SK-N-SH treated with all-trans-retinoic acid at 6 μM for 48 hours (cell line): ENCODE data around the gene SLC25A11.

Source experiments
- ATAC-seq: fragments of 200-7000 bp; cut with Tn5 transposase; 3 replicates; pipeline ENCODE4 v1.9.1; 2020; ENCODE audit warnings: mild to moderate bottlenecking, moderate library complexity
- ARNTL ChIP-seq: fragments of 450-650 bp; formaldehyde crosslinking; IDR thresholded peaks from 2 replicates; pipeline ENCODE4 v1.5.0; 2020; ENCODE audit warnings: low read depth, mild to moderate bottlenecking, moderate library complexity, borderline replicate concordance
- BACH2 ChIP-seq: fragments of 250-450 bp; sonication (Bioruptor Pico); IDR thresholded peaks from 2 replicates; pipeline ENCODE4 v1.9.0; 2021; ENCODE audit warnings: mild to moderate bottlenecking, borderline replicate concordance
- CSDC2 ChIP-seq: fragments of 250-450 bp; sonication (Bioruptor Pico); IDR thresholded peaks from 2 replicates; pipeline ENCODE4 v1.5.0; 2020; ENCODE audit warnings: mild to moderate bottlenecking, moderate library complexity
- GLIS3 ChIP-seq: fragments of 250-450 bp; sonication (Bioruptor Pico); IDR thresholded peaks from 2 replicates; pipeline ENCODE4 v1.5.0; 2020; ENCODE audit warnings: mild to moderate bottlenecking, moderate library complexity
- ISL1 ChIP-seq: fragments of 250-450 bp; sonication (Bioruptor Pico); IDR thresholded peaks from 2 replicates; pipeline ENCODE4 v2.1.2; 2022; ENCODE audit warnings: mild to moderate bottlenecking, moderate library complexity
- OSR1 ChIP-seq: fragments of 250-450 bp; sonication (Bioruptor Pico); IDR thresholded peaks from 2 replicates; pipeline ENCODE4 v1.8.0; 2022; ENCODE audit warnings: moderate library complexity, mild to moderate bottlenecking, inconsistent platforms
- RARB ChIP-seq: fragments of 250-450 bp; sonication (Bioruptor Pico); IDR thresholded peaks from 2 replicates; pipeline ENCODE4 v1.8.0; 2021; ENCODE audit warnings: mild to moderate bottlenecking, moderate library complexity
- SNAI2 ChIP-seq: fragments of 250-450 bp; sonication (Bioruptor Pico); IDR thresholded peaks from 2 replicates; pipeline ENCODE4 v1.5.0; 2020; ENCODE audit warnings: mild to moderate bottlenecking, moderate library complexity
- TCF4 ChIP-seq: fragments of 250-450 bp; sonication (Bioruptor Pico); IDR thresholded peaks from 2 replicates; pipeline ENCODE4 v1.8.0; 2021; ENCODE audit warnings: mild to moderate bottlenecking, moderate library complexity, borderline replicate concordance
- TOX ChIP-seq: fragments of 250-450 bp; sonication (Bioruptor Pico); IDR thresholded peaks from 2 replicates; pipeline ENCODE4 v1.8.0; 2021; ENCODE audit warnings: mild to moderate bottlenecking, moderate library complexity, borderline replicate concordance
- ZC3H10 ChIP-seq: fragments of 250-450 bp; sonication (Bioruptor Pico); IDR thresholded peaks from 2 replicates; pipeline ENCODE4 v1.5.1; 2021; ENCODE audit warnings: mild to moderate bottlenecking, moderate library complexity
- ZFP3 ChIP-seq: fragments of 250-450 bp; sonication (Bioruptor Pico); IDR thresholded peaks from 2 replicates; pipeline ENCODE4 v1.5.0; 2020; ENCODE audit warnings: mild to moderate bottlenecking, moderate library complexity
- ZFP30 ChIP-seq: fragments of 450-650 bp; formaldehyde crosslinking; IDR thresholded peaks from 2 replicates; pipeline ENCODE4 v1.5.0; 2022; ENCODE audit warnings: mild to moderate bottlenecking, moderate library complexity
- ZNF565 ChIP-seq: fragments of 450-650 bp; formaldehyde crosslinking; conservative IDR thresholded peaks from 2 replicates; pipeline ENCODE4 v1.5.0; 2020; ENCODE audit warnings: low read depth, mild to moderate bottlenecking, moderate library complexity
- ZNF70 ChIP-seq: fragments of 450-650 bp; formaldehyde crosslinking; IDR thresholded peaks from 2 replicates; pipeline ENCODE4 v1.5.0; 2020; ENCODE audit warnings: mild to moderate bottlenecking, moderate library complexity
- TF ChIP-seq, protein P1 (sequence below): fragments of 250-450 bp; sonication (Bioruptor Pico); IDR thresholded peaks from 2 replicates; pipeline ENCODE4 v1.5.0; 2020; ENCODE audit warnings: mild to moderate bottlenecking, moderate library complexity
- TF ChIP-seq, protein P2 (sequence below): fragments of 250-450 bp; sonication (Bioruptor Pico); IDR thresholded peaks from 2 replicates; pipeline ENCODE4 v1.8.0; 2021; ENCODE audit warnings: low read depth, mild to moderate bottlenecking, moderate library complexity, borderline replicate concordance
- TF ChIP-seq, protein P3 (sequence below): fragments of 250-450 bp; sonication (Bioruptor Pico); IDR thresholded peaks from 2 replicates; pipeline ENCODE4 v1.5.1; 2021; ENCODE audit warnings: mild to moderate bottlenecking, moderate library complexity

SLC25A11 gene, protein sequence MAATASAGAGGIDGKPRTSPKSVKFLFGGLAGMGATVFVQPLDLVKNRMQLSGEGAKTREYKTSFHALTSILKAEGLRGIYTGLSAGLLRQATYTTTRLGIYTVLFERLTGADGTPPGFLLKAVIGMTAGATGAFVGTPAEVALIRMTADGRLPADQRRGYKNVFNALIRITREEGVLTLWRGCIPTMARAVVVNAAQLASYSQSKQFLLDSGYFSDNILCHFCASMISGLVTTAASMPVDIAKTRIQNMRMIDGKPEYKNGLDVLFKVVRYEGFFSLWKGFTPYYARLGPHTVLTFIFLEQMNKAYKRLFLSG

DNA sequence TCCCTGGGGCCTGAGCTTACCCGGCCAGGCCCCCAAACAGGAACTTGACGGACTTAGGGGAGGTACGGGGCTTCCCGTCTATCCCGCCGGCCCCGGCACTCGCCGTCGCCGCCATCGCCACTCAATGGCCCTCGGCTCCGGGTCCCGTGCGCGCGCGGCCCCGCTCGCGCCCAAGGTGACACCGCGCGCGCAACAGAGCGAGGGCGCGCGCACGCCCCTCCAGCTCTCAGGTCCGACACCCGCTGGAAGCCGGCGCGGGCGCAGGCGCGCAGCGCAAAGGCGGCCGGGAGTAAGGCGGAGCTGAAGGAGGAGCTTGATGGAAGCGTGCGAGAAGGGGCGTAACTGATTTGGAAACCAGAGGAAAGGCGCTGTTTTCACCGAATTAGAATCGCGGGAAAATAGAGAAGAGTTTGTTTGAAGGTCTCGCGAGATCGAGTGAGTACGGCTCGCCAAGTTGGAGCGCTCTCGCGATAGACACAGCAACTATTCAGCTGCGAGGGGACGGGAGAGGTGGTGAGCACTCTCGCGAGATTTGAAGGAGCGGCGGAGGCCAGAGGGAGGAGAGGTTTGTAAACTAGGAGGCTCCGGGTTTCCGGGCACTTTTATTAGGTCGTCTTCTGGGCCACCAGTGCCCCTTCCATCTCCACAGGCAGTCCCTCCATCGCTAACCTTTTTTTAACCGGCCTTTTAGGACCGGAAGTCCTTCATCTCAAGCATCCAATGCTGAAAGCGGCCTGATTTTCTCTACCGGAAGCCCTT is at the start of gene SLC25A11, which contains the start of gene RNF167:
Gene SLC25A11, minus strand, starts transcription at position 251 of the 759 bp plus-strand sequence. Its CDS starts 136 bp downstream, at position 115.
Gene RNF167, plus strand, starts transcription at position 473 of the 759 bp plus-strand sequence. CDS start 642 bp downstream, outside the sequence.
- peak; percentile 87 for ATAC-seq
- TF ChIP-seq ZNF70 (CRISPR knock-in tag), result peak; percentile 12; the same call in 1 of the 2 replicates
- TF ChIP-seq, protein P1, sequence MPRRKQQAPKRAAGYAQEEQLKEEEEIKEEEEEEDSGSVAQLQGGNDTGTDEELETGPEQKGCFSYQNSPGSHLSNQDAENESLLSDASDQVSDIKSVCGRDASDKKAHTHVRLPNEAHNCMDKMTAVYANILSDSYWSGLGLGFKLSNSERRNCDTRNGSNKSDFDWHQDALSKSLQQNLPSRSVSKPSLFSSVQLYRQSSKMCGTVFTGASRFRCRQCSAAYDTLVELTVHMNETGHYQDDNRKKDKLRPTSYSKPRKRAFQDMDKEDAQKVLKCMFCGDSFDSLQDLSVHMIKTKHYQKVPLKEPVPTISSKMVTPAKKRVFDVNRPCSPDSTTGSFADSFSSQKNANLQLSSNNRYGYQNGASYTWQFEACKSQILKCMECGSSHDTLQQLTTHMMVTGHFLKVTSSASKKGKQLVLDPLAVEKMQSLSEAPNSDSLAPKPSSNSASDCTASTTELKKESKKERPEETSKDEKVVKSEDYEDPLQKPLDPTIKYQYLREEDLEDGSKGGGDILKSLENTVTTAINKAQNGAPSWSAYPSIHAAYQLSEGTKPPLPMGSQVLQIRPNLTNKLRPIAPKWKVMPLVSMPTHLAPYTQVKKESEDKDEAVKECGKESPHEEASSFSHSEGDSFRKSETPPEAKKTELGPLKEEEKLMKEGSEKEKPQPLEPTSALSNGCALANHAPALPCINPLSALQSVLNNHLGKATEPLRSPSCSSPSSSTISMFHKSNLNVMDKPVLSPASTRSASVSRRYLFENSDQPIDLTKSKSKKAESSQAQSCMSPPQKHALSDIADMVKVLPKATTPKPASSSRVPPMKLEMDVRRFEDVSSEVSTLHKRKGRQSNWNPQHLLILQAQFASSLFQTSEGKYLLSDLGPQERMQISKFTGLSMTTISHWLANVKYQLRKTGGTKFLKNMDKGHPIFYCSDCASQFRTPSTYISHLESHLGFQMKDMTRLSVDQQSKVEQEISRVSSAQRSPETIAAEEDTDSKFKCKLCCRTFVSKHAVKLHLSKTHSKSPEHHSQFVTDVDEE (CRISPR knock-in tag), result peak; percentile 83
- no peak for TF ChIP-seq ZC3H10 (CRISPR knock-in tag)
- TF ChIP-seq TCF4 (CRISPR knock-in tag), result no peak
- TF ChIP-seq RARB (CRISPR knock-in tag), result no peak
- TF ChIP-seq, protein P2, sequence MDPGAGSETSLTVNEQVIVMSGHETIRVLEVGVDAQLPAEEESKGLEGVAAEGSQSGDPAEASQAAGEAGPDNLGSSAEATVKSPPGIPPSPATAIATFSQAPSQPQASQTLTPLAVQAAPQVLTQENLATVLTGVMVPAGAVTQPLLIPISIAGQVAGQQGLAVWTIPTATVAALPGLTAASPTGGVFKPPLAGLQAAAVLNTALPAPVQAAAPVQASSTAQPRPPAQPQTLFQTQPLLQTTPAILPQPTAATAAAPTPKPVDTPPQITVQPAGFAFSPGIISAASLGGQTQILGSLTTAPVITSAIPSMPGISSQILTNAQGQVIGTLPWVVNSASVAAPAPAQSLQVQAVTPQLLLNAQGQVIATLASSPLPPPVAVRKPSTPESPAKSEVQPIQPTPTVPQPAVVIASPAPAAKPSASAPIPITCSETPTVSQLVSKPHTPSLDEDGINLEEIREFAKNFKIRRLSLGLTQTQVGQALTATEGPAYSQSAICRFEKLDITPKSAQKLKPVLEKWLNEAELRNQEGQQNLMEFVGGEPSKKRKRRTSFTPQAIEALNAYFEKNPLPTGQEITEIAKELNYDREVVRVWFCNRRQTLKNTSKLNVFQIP, result no peak
- TF ChIP-seq ZNF565 (CRISPR knock-in tag), result peak; percentile 80; the same call in 1 of the 2 replicates
- TF ChIP-seq GLIS3 (CRISPR knock-in tag), result no peak
- no peak for TF ChIP-seq ARNTL (CRISPR knock-in tag)
- peak; percentile 94; the same call in 1 of the 2 replicates for TF ChIP-seq SNAI2 (CRISPR knock-in tag)
- no peak for TF ChIP-seq OSR1 (CRISPR knock-in tag)
- no peak; the same call in 1 of the 2 replicates for TF ChIP-seq ZFP3 (CRISPR knock-in tag)
- TF ChIP-seq ZFP30 (CRISPR knock-in tag), result no peak
- TF ChIP-seq, all 23 proteins: peak for 4

DNA sequence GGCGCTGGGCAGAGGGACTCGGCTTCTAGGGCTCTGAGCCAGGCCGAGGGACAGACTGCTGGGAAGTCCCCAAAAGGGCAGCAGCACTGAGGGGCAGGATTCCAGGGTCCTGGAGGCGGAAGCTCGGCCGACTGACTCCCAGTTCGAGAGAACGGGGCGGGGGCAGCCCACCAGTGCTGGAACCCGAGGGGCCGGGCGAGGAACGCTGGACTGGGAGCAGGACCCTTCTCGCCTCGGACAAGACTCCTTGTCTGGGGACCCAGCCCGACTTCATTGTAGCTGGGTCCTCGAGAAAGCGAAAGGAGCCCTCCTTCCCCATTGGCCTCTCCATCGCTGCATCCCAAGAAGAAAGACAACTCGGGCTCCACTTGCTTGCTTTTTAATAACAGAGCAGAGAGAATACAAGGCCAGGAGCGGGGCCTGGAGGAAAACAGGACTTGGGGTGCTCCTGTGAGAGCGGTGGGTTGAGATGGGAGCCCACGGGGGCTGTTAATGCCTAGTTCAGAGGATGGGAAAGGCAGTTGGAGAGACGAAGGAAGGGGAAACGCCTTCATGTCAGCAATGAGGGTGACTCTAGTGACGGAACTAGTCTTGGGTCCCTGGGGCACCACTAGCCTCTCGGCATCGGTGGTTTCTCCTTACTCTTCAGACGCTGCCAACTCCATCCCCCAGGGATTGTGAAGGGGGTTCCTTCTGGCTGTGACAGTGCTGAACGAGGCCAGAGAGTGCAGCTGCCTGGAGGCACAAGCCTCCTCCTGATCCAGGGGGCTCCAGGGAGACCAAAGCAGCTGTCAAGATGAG is 48.1 kb upstream of the SLC25A11 start:
- TF ChIP-seq ZFP30 (CRISPR knock-in tag) (no peak), BACH2 (CRISPR knock-in tag) (no peak), CSDC2 (CRISPR knock-in tag) (no peak), ARNTL (CRISPR knock-in tag) (no peak)
- TF ChIP-seq, protein P3, sequence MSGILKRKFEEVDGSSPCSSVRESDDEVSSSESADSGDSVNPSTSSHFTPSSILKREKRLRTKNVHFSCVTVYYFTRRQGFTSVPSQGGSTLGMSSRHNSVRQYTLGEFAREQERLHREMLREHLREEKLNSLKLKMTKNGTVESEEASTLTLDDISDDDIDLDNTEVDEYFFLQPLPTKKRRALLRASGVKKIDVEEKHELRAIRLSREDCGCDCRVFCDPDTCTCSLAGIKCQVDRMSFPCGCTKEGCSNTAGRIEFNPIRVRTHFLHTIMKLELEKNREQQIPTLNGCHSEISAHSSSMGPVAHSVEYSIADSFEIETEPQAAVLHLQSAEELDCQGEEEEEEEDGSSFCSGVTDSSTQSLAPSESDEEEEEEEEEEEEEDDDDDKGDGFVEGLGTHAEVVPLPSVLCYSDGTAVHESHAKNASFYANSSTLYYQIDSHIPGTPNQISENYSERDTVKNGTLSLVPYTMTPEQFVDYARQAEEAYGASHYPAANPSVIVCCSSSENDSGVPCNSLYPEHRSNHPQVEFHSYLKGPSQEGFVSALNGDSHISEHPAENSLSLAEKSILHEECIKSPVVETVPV (CRISPR knock-in tag), result no peak
- TF ChIP-seq, all 23 proteins: peak for 0
- peak; percentile 43; the same call in 2 of the 3 replicates for ATAC-seq

DNA sequence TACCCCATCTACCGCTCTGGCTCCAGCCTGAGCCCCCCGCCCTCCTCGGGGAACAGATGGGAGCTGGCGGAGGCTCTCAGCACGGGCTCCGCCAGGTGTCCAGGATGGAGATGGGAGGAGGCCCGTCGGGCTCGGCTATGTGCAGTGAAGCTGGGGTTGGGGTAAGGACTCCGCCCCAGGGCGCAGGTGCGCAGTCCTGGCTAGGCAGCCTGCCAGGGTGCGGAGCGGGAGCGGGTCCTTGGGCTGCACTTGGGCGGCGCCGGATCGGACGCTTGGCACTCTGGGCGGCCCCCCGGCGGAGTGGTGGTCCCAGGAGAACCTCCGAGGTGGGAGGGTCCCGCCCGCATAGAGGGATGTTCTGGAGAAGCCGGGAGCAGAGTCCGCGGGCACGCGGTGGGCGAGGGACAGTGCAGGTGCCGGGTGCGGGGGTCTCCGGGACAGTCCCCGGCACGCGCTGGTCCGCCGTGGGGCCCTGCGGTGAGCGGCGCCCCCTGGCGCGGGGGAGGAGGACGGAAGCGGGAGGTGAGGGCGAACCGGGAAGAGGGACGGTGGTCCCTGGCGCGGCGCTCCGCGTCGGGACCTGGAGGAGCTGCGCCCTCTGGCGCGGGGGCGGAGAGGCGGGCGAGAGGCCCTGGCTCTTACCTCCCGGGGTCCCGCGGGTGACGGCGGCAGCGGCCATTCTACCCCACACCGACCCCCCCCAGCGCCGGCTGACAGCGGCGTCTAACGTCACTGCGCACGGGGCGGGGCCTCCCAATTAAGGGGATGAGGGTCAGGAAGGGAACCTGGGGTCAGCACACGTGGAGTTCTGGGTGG is 47.3 kb upstream of the SLC25A11 start, which contains the start of gene CAMTA2:
Gene CAMTA2, minus strand, starts transcription at position 725 of the 816 bp plus-strand sequence. CDS start 1,453 bp downstream, outside the sequence.
- peak; percentile 93 for ATAC-seq
- TF ChIP-seq CSDC2 (CRISPR knock-in tag) (0 out of 2 replicates have a peak, but pooled peaks have one; percentile 5), ZC3H10 (CRISPR knock-in tag) (no peak), ZFP3 (CRISPR knock-in tag) (0 out of 2 replicates have a peak, but pooled peaks have one; percentile 30)

DNA sequence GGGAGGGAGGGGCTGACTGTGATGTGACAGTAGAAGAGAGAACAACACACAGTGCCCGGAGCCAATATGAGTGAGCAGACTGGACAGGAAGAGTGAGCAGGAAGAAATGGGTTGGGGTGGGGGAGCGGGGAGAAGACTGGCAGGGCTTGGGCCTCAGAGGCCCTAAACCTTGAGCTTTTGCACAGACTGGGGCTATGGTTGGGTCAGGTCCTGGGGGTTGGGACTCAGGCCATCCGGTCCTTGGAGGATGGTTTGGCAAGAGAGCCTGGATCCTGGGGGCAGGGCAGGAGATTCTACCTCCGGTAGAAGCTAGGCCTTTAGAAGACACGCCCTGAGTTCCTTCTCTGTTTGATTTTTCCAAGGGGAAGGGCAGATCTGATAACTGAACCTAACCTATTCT is 46.6 kb upstream of the SLC25A11 start:
- no peak for ATAC-seq
- TF ChIP-seq, protein P2, result no peak
- TF ChIP-seq ISL1 (CRISPR knock-in tag) (no peak), TOX (CRISPR knock-in tag) (no peak), OSR1 (CRISPR knock-in tag) (no peak), ZNF565 (CRISPR knock-in tag) (no peak)
